OCI-LY1 (cell line): ENCODE results near the gene TESK2.

Source experiments
- H2AFZ ChIP-seq: fragments of 200-600 bp; sonication (generic), shearing (Covaris generic); 2 replicates; pipeline ENCODE4 v1.6.0; 2014; ENCODE audit warnings: antibody characterized with exemption, mild to moderate bottlenecking, low read length
- H3F3A ChIP-seq: fragments of 200-600 bp; sonication (generic), shearing (Covaris generic); 2 replicates; pipeline ENCODE4 v1.6.0; 2014; ENCODE audit warnings: mild to moderate bottlenecking, antibody characterized with exemption, low read length, moderate library complexity; ENCODE audit not compliant: insufficient read depth
- H3K27ac ChIP-seq: fragments of 200-600 bp; sonication (generic); 2 replicates; pipeline ENCODE4 v1.5.1; 2014; ENCODE audit warnings: low read length, mixed run types, mild to moderate bottlenecking, low read depth; ENCODE audit not compliant: poor library complexity, severe bottlenecking
- H3K27me3 ChIP-seq: fragments of 200-600 bp; sonication (generic); 2 replicates; pipeline ENCODE4 v1.6.0; 2014; ENCODE audit warnings: antibody characterized with exemption, mild to moderate bottlenecking, low read length, moderate library complexity; ENCODE audit not compliant: insufficient read depth
- H3K36me3 ChIP-seq: fragments of 200-600 bp; sonication (generic); 2 replicates; pipeline ENCODE4 v1.6.1; 2014; ENCODE audit warnings: mild to moderate bottlenecking, antibody characterized with exemption, low read length, moderate library complexity, mixed read lengths; ENCODE audit not compliant: insufficient read depth
- H3K4me1 ChIP-seq: fragments of 200-600 bp; sonication (generic); 2 replicates; pipeline ENCODE4 v1.5.1; 2014; ENCODE audit warnings: mild to moderate bottlenecking, low read length, moderate library complexity; ENCODE audit not compliant: insufficient read depth, severe bottlenecking
- H3K4me2 ChIP-seq: fragments of 200-600 bp; sonication (generic), shearing (Covaris generic); 2 replicates; pipeline ENCODE4 v1.6.1; 2014; ENCODE audit warnings: low read length
- H3K4me3 ChIP-seq: fragments of 200-600 bp; sonication (generic); 2 replicates; pipeline ENCODE4 v1.5.1; 2014; ENCODE audit warnings: low read length, low read depth, mild to moderate bottlenecking, mixed read lengths; ENCODE audit not compliant: poor library complexity, severe bottlenecking
- H3K79me2 ChIP-seq: fragments of 200-600 bp; shearing (Covaris generic); 2 replicates; pipeline ENCODE4 v1.6.1; 2016; ENCODE audit warnings: mixed run types, low read length, mixed read lengths; ENCODE audit not compliant: insufficient read depth
- H3K9ac ChIP-seq: fragments of 200-600 bp; sonication (generic), shearing (Covaris generic); 2 replicates; pipeline ENCODE4 v1.6.1; 2014; ENCODE audit warnings: mild to moderate bottlenecking, low read length, mixed read lengths
- H3K9me2 ChIP-seq: fragments of 200-600 bp; sonication (generic), shearing (Covaris generic); 2 replicates; pipeline ENCODE4 v1.6.1; 2014; ENCODE audit warnings: low read depth, mild to moderate bottlenecking, low read length, mixed read lengths
- H3K9me3 ChIP-seq: fragments of 200-600 bp; shearing (Covaris generic); 2 replicates; pipeline ENCODE4 v1.6.1; 2014; ENCODE audit warnings: low read length, mixed read lengths
- H4K20me1 ChIP-seq: fragments of 200-600 bp; sonication (generic), shearing (Covaris generic); 2 replicates; pipeline ENCODE4 v1.6.0; 2016; ENCODE audit warnings: mild to moderate bottlenecking, low read length; ENCODE audit not compliant: insufficient read depth
- EZH2 ChIP-seq: fragments of 200-600 bp; sonication (generic), shearing (Covaris generic); IDR thresholded peaks from 2 replicates; pipeline ENCODE4 v1.8.0; 2017; ENCODE audit warnings: borderline replicate concordance, mixed run types, mild to moderate bottlenecking, antibody characterized with exemption, low read length, moderate library complexity, mixed read lengths
- TF ChIP-seq, protein P1 (sequence below): fragments of 200-600 bp; sonication (generic), shearing (Covaris generic); IDR thresholded peaks from 2 replicates; pipeline ENCODE4 v1.5.1; 2017; ENCODE audit warnings: mild to moderate bottlenecking, antibody characterized with exemption, low read length, moderate library complexity, mixed read lengths

TESK2 gene, protein sequence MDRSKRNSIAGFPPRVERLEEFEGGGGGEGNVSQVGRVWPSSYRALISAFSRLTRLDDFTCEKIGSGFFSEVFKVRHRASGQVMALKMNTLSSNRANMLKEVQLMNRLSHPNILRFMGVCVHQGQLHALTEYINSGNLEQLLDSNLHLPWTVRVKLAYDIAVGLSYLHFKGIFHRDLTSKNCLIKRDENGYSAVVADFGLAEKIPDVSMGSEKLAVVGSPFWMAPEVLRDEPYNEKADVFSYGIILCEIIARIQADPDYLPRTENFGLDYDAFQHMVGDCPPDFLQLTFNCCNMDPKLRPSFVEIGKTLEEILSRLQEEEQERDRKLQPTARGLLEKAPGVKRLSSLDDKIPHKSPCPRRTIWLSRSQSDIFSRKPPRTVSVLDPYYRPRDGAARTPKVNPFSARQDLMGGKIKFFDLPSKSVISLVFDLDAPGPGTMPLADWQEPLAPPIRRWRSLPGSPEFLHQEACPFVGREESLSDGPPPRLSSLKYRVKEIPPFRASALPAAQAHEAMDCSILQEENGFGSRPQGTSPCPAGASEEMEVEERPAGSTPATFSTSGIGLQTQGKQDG

DNA sequence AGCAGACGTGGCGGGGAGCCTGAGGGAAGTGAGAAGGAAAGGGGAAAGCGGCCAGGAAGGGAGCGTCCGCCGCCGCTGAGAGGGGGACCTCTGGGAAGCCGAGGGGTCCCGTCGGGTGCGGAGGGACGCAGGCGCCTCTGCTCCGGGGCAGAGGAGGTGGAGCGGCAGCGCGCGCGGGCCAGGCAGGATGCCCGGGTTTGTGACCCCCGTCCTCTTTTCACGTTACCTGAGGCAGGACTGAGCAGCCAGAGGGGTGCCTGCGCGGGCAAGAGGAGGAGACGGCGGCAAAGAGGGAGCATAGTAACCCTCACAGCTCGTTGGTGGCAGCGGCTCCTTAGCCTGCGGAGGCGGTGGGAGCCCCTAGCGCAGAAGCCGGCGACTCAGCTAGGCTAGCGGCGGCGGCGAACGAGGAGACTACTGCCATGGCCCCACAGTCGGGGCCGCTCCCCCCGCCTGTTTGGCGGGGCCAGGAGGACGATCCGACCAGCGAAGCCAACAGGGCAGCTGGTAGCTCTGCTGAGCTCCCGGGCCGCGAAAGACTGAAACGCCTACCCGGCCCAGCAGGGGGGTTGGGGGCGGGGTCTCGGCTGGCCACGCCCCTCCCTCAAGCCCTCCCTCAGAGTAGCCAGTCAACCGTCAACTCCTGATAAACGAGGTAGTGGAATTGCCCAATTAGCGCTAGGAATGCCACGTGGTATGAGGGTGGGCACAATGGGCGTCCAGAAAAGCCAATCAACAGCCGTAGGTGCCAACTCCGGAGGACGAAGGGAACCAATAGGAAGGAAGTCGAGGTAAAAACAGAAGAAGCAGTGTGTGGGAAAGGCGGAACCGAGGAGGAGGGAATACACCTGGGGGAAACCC lies at the start of gene TESK2:
TSS of gene TESK2 (minus strand) at position 538 of the 861 bp plus-strand sequence. CDS start 33,378 bp downstream, outside the sequence.
- no peaks in the 10 kb centered on the region for H3K9me2 ChIP-seq
- no peaks in the 10 kb centered on the region for H3K79me2 ChIP-seq
- H3K4me3 ChIP-seq = peak within 1 kb of the TSS; percentile 69
- H3K27me3 ChIP-seq = no peaks in the 10 kb centered on the region
- TF ChIP-seq EZH2 = no peak
- TF ChIP-seq, protein P1, sequence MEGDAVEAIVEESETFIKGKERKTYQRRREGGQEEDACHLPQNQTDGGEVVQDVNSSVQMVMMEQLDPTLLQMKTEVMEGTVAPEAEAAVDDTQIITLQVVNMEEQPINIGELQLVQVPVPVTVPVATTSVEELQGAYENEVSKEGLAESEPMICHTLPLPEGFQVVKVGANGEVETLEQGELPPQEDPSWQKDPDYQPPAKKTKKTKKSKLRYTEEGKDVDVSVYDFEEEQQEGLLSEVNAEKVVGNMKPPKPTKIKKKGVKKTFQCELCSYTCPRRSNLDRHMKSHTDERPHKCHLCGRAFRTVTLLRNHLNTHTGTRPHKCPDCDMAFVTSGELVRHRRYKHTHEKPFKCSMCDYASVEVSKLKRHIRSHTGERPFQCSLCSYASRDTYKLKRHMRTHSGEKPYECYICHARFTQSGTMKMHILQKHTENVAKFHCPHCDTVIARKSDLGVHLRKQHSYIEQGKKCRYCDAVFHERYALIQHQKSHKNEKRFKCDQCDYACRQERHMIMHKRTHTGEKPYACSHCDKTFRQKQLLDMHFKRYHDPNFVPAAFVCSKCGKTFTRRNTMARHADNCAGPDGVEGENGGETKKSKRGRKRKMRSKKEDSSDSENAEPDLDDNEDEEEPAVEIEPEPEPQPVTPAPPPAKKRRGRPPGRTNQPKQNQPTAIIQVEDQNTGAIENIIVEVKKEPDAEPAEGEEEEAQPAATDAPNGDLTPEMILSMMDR = no peak
- no peaks in the 10 kb centered on the region for H3K9me3 ChIP-seq
- no peak within 1 kb of the TSS for H2AFZ ChIP-seq
- H4K20me1 ChIP-seq = no peaks in the 10 kb centered on the region
- peaks cover 32% of the 10 kb centered on the region for H3K4me1 ChIP-seq
- H3K27ac ChIP-seq = peak within 1 kb of the TSS; percentile 50
- peak within 1 kb of the TSS; percentile 77 for H3K4me2 ChIP-seq
- 0 out of 2 replicates have a peak, but pooled peaks cover 3% of the 10 kb centered on the region for H3F3A ChIP-seq
- H3K36me3 ChIP-seq = no peaks in the 10 kb centered on the region
- peak within 1 kb of the TSS; percentile 60 for H3K9ac ChIP-seq

DNA sequence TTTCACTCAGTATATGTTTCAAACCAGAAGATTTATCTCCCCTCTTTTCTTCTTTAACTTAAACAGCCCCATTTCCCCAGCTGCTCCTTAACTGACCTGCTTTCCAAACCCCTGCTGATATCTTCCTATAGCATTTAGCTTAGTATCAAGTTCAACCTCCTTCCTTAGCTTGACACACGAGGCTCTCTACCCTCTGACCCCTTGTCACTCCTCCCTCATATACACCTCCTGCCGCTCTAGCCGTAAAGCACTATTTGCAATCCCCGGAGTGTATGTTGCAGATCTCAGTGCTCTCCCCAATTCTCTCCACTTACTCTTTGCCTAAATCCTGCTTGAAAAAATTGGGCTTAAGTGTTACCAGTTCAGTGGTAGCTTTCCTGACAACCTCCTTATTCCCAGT lies 45.9 kb upstream of the TESK2 start:
- H3K4me2 ChIP-seq = no peak overlapping the region

More for the DNA sequence above, 45.9 kb upstream of the TESK2 start:
- H3F3A ChIP-seq = no peaks in the 10 kb centered on the region
- H3K79me2 ChIP-seq = no peaks in the 10 kb centered on the region
- H3K9ac ChIP-seq = no peak overlapping the region
- H4K20me1 ChIP-seq = no peaks in the 10 kb centered on the region
- H3K9me2 ChIP-seq = no peaks in the 10 kb centered on the region
- no peak overlapping the region for H3K4me3 ChIP-seq
- TF ChIP-seq, protein P1 = no peak
- TF ChIP-seq EZH2 = no peak
- H2AFZ ChIP-seq = no peak overlapping the region
- H3K36me3 ChIP-seq = no peaks in the 10 kb centered on the region
- no peaks in the 10 kb centered on the region for H3K4me1 ChIP-seq
- no peaks in the 10 kb centered on the region for H3K9me3 ChIP-seq
- no peaks in the 10 kb centered on the region for H3K27me3 ChIP-seq
- H3K27ac ChIP-seq = no peak overlapping the region
